ENCODE data around the gene XRCC5. TPM values are rescaled to one million over a fixed set of nuclear protein-coding genes. Genes with fewer than 3 reads are reported as not detected.

XRCC5 gene
- total RNA-seq, 4 donors from 2014 or later, result 131 to 157 (median 141) TPM

DNA sequence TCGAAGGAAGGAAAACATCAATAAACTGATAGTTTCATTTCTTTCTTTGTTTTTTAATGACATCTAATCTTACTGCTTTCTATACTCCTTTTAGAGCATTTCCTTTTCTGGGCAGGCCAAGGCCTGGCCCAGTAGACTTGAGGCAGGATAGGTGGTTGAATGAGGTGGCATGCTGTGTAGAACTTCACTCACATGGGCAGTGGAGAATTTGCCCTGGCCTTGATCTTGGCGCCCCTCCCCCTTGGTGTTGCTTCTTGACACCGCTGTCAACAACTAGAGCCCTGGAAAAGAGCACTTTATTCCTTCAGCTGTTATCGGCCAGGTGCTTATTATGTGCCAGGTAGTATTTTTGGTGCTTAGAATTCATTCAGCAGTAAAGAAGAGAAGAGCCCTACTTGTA is 37.4 kb downstream of the XRCC5 start:
- H3K36me3 ChIP-seq, result peaks cover 2 to 78% of the 10 kb centered on the region in 2 donors
- in situ Hi-C loops (cut with MboI; ENCODE audit: low sequenced_read_pairs in 4 of 4), result no loop called here
- no peak for TF ChIP-seq POLR2A (IDR thresholded peaks at IDR 0.05)
- TF ChIP-seq, protein P1, sequence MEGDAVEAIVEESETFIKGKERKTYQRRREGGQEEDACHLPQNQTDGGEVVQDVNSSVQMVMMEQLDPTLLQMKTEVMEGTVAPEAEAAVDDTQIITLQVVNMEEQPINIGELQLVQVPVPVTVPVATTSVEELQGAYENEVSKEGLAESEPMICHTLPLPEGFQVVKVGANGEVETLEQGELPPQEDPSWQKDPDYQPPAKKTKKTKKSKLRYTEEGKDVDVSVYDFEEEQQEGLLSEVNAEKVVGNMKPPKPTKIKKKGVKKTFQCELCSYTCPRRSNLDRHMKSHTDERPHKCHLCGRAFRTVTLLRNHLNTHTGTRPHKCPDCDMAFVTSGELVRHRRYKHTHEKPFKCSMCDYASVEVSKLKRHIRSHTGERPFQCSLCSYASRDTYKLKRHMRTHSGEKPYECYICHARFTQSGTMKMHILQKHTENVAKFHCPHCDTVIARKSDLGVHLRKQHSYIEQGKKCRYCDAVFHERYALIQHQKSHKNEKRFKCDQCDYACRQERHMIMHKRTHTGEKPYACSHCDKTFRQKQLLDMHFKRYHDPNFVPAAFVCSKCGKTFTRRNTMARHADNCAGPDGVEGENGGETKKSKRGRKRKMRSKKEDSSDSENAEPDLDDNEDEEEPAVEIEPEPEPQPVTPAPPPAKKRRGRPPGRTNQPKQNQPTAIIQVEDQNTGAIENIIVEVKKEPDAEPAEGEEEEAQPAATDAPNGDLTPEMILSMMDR (IDR thresholded peaks at IDR 0.05 in 4 of 5, conservative IDR thresholded peaks at IDR 0.05 in 1 of 5), result no peak
- DNase-seq (no peak), ATAC-seq (no peak)
- H3K4me3 ChIP-seq, result no peak overlapping the region
- H3K9me3 ChIP-seq, result no peaks in the 10 kb centered on the region
- intact Hi-C loops (cut with DNase I; ENCODE audit: low total_unique reads), result no loop called here
- H3K27ac ChIP-seq, result no peak overlapping the region
- no peaks in the 10 kb centered on the region for H3K27me3 ChIP-seq
- H3K4me1 ChIP-seq, result peaks cover 0 to 5% of the 10 kb centered on the region in 2 donors

DNA sequence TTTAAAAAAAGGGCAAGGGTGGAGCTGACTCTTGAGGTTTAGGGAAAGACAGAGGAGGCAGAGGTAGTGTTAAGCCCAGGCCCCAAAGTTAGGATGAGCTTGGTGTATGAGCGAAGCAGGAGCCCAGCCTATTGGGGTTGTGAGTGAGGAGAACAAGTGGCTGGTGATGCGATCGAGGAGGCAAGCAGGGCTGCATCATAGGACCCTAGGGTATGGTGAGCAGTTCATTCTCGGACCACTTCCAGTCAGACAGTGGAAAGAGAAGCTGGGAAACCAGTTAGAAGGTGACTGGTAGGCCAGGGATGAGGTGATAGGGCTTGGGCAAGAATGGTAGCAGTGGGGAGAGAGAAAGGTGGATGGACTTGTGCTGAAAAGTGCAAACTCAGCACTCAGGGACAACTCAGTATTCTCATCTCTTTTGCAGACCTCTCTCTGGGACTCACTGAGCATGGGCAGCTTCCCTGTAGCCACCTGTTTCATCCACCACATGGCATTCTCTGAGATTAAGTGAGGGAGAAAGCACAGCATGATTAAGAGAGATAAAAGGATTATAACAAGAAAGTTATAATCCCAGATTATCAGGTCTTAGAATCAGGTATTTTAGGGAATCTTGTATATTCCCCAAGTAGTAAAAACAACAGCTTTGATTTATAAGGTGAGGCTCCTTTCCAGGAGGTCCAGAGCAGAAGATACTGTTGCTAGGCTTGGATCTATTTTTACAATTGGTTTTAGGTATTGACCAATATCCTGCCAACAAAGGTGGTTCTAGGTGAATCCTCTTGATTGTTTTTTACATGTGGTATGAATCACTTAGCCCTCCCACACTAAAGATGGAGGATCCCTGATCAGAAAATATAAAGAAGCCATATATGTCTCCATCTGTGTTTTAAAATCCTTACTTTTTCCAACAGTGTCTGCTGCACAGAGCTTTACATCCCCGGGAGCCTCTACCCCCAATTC is 38.3 kb downstream of the XRCC5 start:
- in situ Hi-C loops (cut with MboI; ENCODE audit: low sequenced_read_pairs in 4 of 4), result no loop called here
- H3K4me3 ChIP-seq, result no peak overlapping the region
- intact Hi-C loops (cut with DNase I; ENCODE audit: low total_unique reads), result no loop called here
- ATAC-seq (no peak), DNase-seq (no peak)
- H3K27me3 ChIP-seq, result no peaks in the 10 kb centered on the region
- no peak overlapping the region for H3K27ac ChIP-seq
- no peaks in the 10 kb centered on the region for H3K9me3 ChIP-seq
- peaks cover 0 to 5% of the 10 kb centered on the region in 2 donors for H3K4me1 ChIP-seq
- TF ChIP-seq, protein P1 (IDR thresholded peaks at IDR 0.05 in 4 of 5, conservative IDR thresholded peaks at IDR 0.05 in 1 of 5), result no peak
- no peak for TF ChIP-seq POLR2A (IDR thresholded peaks at IDR 0.05)
- peaks cover 2 to 78% of the 10 kb centered on the region in 2 donors for H3K36me3 ChIP-seq

DNA sequence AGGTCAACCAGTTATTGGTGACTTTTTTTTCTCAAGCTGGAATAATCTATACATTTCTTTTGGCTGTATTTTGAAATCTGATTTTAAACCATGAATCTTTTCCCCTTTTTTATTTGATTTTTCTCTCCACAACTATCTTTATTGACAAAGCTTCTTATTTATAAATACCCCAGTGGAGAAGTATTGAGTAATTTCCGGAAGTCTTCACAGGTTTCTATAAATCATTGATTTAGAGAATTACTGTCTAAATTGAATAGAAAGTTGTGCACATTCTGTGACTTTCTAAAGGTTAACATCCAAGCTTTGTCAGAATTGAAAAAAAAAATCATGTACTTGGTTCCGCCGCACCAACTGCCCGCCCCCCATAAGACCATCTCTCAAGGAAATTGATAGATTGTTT is 39.8 kb downstream of the XRCC5 start:
- ATAC-seq (no peak), DNase-seq (no peak)
- no peak for TF ChIP-seq POLR2A (IDR thresholded peaks at IDR 0.05)
- TF ChIP-seq, protein P1 (IDR thresholded peaks at IDR 0.05 in 4 of 5, conservative IDR thresholded peaks at IDR 0.05 in 1 of 5), result no peak
- no peaks in the 10 kb centered on the region for H3K27me3 ChIP-seq
- H3K9me3 ChIP-seq, result no peaks in the 10 kb centered on the region
- H3K4me3 ChIP-seq, result no peak overlapping the region
- peaks cover 0 to 5% of the 10 kb centered on the region in 2 donors for H3K4me1 ChIP-seq
- in situ Hi-C loops (cut with MboI; ENCODE audit: low sequenced_read_pairs in 4 of 4), result no loop called here
- intact Hi-C loops (cut with DNase I; ENCODE audit: low total_unique reads), result no loop called here
- no peak overlapping the region for H3K27ac ChIP-seq
- H3K36me3 ChIP-seq, result peaks cover 2 to 80% of the 10 kb centered on the region in 2 donors

DNA sequence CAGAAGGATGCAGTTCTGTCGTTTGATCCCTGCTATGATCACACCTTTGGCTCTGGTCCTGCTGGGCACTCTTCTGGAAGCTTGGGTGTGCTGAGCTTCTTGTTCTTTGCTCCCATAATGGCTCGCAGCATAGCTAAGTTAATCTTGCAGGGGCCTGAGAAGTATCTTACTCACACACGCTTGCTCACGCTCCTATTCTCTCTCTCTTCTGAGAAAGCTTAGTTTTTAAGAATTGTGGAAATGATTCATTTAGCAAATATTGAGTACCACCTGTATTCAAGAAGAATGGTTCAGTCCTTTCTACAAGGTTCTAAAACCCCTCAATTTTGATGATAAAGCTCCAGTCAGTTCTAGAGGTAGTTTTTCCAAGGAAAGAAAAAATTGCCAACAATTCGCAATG is 40.6 kb downstream of the XRCC5 start:
- TF ChIP-seq POLR2A (IDR thresholded peaks at IDR 0.05), result no peak
- TF ChIP-seq, protein P1 (IDR thresholded peaks at IDR 0.05 in 4 of 5, conservative IDR thresholded peaks at IDR 0.05 in 1 of 5), result no peak
- Histone ChIP-seq H3K36me3 (peaks cover 2 to 80% of the 10 kb centered on the region in 2 donors), H3K9me3 (no peaks in the 10 kb centered on the region), H3K4me3 (no peak overlapping the region), H3K27me3 (no peaks in the 10 kb centered on the region), H3K4me1 (peaks cover 0 to 5% of the 10 kb centered on the region in 2 donors), H3K27ac (no peak overlapping the region)
- ATAC-seq, result no peak
- intact Hi-C loops (cut with DNase I; ENCODE audit: low total_unique reads) (no loop called here), in situ Hi-C loops (cut with MboI; ENCODE audit: low sequenced_read_pairs in 4 of 4) (no loop called here)
- no peak for DNase-seq
